Epithelial cell of esophagus (primary cell): ENCODE data around the gene NECAP2.

ENCODE experiments used
- DNase-seq: peaks from one replicate; pipeline ENCODE4 v3.0.0; 2010; ENCODE audit warnings: low read depth
- H3K4me3 ChIP-seq: 2 replicates; pipeline ENCODE4 v1.5.1; 2011; ENCODE audit warnings: mild to moderate bottlenecking, low read length, control low read depth
- CTCF ChIP-seq: IDR thresholded peaks from 2 replicates; pipeline ENCODE4 v1.5.1; 2011; ENCODE audit warnings: low read depth, mild to moderate bottlenecking, low read length, control low read depth, inconsistent platforms; ENCODE audit not compliant: insufficient read depth; ENCODE audit errors: missing control alignments

The NECAP2 gene

GRCh38 chr1:16440131-16440469 is 424 bp upstream of the NECAP2 start:
- peak overlapping the region; percentile 92 for H3K4me3 ChIP-seq
- no peak for TF ChIP-seq CTCF
- no peak for DNase-seq

- peak overlapping the region; percentile 92 for H3K4me3 ChIP-seq
- TF ChIP-seq CTCF: no peak
- peak; percentile 62 for DNase-seq
Measured at GRCh38 chr1:16441282-16441665, 750 bp downstream of the NECAP2 start.

- DNase-seq: no peak
- TF ChIP-seq CTCF: no peak
- H3K4me3 ChIP-seq: no peak overlapping the region
Measured at GRCh38 chr1:16442265-16442664, 1.7 kb downstream of the NECAP2 start.

- no peak for TF ChIP-seq CTCF
- no peak for DNase-seq
- H3K4me3 ChIP-seq: no peak overlapping the region
Measured at GRCh38 chr1:16442941-16443340, 2.4 kb downstream of the NECAP2 start.

- TF ChIP-seq CTCF: no peak
- DNase-seq: no peak
Measured at GRCh38 chr1:16443975-16444770, 3.6 kb downstream of the NECAP2 start.

GRCh38 chr1:16445052-16445451 is 4.5 kb downstream of the NECAP2 start:
- TF ChIP-seq CTCF: no peak
- no peak for DNase-seq
- H3K4me3 ChIP-seq: no peak overlapping the region

More at GRCh38 chr1:16443975-16444770, 3.6 kb downstream of the NECAP2 start:
- no peak overlapping the region for H3K4me3 ChIP-seq

GRCh38 chr1:16446116-16446515 is 5.6 kb downstream of the NECAP2 start:
- no peak overlapping the region for H3K4me3 ChIP-seq
- no peak for TF ChIP-seq CTCF

More at GRCh38 chr1:16446116-16446515, 5.6 kb downstream of the NECAP2 start:
- no peak for DNase-seq
